ENCODE data around the gene PYY.

DNA sequence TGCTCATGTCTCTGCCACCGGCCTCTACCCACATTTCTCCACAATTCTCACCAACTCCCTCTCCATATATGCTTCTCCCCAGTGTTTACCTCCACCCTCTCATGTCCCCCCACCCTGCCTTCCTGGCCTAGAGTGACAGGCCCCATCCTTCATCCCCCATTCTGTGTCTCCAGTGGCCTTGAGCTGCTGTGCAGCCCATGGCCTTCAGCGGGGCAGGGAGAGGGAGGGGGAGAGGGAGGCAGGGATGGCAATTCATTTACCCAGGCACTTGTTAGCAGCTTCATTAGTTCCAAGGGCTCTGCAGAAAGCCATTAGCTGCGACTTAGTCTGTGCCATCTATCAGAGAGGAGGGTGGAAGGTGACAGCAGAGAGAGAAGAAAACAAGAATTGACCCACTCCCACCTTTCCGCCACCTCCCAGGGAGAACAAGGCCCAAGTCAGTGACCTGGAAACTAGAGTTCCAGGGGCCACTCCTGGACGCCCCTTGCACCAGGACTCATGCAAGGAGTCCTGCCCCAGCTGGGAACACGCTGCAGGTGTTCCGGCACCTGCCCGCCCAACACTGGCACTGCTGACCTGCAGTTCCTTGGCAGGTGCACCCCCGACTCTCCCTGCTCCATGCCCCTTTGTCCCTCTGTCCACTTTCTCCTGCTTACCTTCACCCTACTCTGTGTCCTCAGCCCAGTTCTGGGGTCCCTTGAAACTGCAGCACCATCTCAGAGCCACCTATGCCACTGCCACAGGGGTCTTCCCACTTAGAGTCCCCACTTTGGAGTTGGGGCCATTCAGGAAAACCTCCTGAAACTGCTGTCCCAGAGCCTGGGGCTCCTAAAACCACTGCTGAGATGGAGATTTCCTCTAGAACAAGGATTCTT lies 23.5 kb upstream of the PYY start:
- TF ChIP-seq EZH2 (IDR thresholded peaks at IDR 0.05; ENCODE audit: low read length, unreplicated experiment): no peak
- TF ChIP-seq, protein P1, sequence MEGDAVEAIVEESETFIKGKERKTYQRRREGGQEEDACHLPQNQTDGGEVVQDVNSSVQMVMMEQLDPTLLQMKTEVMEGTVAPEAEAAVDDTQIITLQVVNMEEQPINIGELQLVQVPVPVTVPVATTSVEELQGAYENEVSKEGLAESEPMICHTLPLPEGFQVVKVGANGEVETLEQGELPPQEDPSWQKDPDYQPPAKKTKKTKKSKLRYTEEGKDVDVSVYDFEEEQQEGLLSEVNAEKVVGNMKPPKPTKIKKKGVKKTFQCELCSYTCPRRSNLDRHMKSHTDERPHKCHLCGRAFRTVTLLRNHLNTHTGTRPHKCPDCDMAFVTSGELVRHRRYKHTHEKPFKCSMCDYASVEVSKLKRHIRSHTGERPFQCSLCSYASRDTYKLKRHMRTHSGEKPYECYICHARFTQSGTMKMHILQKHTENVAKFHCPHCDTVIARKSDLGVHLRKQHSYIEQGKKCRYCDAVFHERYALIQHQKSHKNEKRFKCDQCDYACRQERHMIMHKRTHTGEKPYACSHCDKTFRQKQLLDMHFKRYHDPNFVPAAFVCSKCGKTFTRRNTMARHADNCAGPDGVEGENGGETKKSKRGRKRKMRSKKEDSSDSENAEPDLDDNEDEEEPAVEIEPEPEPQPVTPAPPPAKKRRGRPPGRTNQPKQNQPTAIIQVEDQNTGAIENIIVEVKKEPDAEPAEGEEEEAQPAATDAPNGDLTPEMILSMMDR (conservative IDR thresholded peaks at IDR 0.05; ENCODE audit: low read depth, low read length): no peak
